CD4-positive, alpha-beta memory T cell (primary cell): Measurements from ENCODE around the gene TFAP2C. TPM values are rescaled to one million over a fixed set of nuclear protein-coding genes. Genes with fewer than 3 reads are reported as not detected.

ENCODE experiments used
- CTCF ChIA-PET: fragments of 350-600 bp; sonication (Branson Sonifier 250); formaldehyde crosslinking; loops from one replicate; lab custom pipeline; 2021; ENCODE audit warnings: inconsistent platforms; ENCODE audit not compliant: partially characterized antibody; lab: Charles Lee
- POLR2A ChIA-PET: fragments of 350-600 bp; sonication (Branson Sonifier 250); formaldehyde crosslinking; loops from one replicate; lab custom pipeline; 2021; ENCODE audit not compliant: partially characterized antibody; lab: Charles Lee
- DNase-seq, 5 donors: peaks; one replicate each; pipeline versions ENCODE4 v3.0.0 to v3.0.0-alpha.2; 2020 to 2022; ENCODE audit warnings: mixed read lengths in 1 of 5
- H3K27ac ChIP-seq: one replicate; pipeline ENCODE4 v1.7.0; 2013; ENCODE audit warnings: low read depth, low read length
- H3K27me3 ChIP-seq: 2 replicates; pipeline ENCODE4 v1.7.0; 2013; ENCODE audit warnings: mild to moderate bottlenecking, low read length, moderate library complexity; ENCODE audit not compliant: insufficient read depth
- H3K36me3 ChIP-seq: 2 replicates; pipeline ENCODE4 v1.7.0; 2013; ENCODE audit warnings: mild to moderate bottlenecking, low read length, moderate library complexity; ENCODE audit not compliant: insufficient read depth
- H3K4me1 ChIP-seq: 2 replicates; pipeline ENCODE4 v1.7.0; 2013; ENCODE audit warnings: mild to moderate bottlenecking, low read length, moderate library complexity; ENCODE audit not compliant: insufficient read depth
- H3K4me3 ChIP-seq, 2 donors: one replicate each; pipeline ENCODE4 v1.7.0; 2013; ENCODE audit warnings: low read length in 2 of 2, mild to moderate bottlenecking in 1 of 2
- H3K9me3 ChIP-seq, 2 donors: one replicate each; pipeline ENCODE4 v1.7.0; 2013; ENCODE audit warnings: low read length in 2 of 2, control low read depth in 1 of 2; ENCODE audit not compliant: control insufficient read depth in 1 of 2
- H3K27ac Mint-ChIP-seq, 7 donors: one replicate each; pipeline ENCODE4 v1.8.0; 2020 to 2021; ENCODE audit warnings: mixed read lengths in 7 of 7, mild to moderate bottlenecking in 6 of 7, inconsistent platforms in 3 of 7, moderate library complexity in 3 of 7
- H3K27me3 Mint-ChIP-seq, 2 donors: one replicate each; pipeline ENCODE4 v1.8.0; 2020 to 2021; ENCODE audit warnings: mixed read lengths in 2 of 2
- H3K36me3 Mint-ChIP-seq, 2 donors: one replicate each; pipeline ENCODE4 v1.8.0; 2020 to 2021; ENCODE audit warnings: mixed read lengths in 2 of 2, inconsistent platforms in 1 of 2, mild to moderate bottlenecking in 1 of 2
- H3K4me1 Mint-ChIP-seq, 4 donors: one replicate each; pipeline ENCODE4 v1.8.0; 2020 to 2021; ENCODE audit warnings: mixed read lengths in 4 of 4, mild to moderate bottlenecking in 1 of 4
- H3K4me3 Mint-ChIP-seq, 8 donors: one replicate each; pipeline ENCODE4 v1.8.0; 2020 to 2021; ENCODE audit warnings: mixed read lengths in 8 of 8, mild to moderate bottlenecking in 7 of 8, moderate library complexity in 6 of 8, inconsistent platforms in 3 of 8
- H3K9me3 Mint-ChIP-seq, 8 donors: one replicate each; pipeline ENCODE4 v1.8.0; 2020 to 2021; ENCODE audit warnings: mixed read lengths in 8 of 8, mild to moderate bottlenecking in 5 of 8, inconsistent platforms in 3 of 8, moderate library complexity in 1 of 8
- intact Hi-C: fragments of 100-400 bp; cut with micrococcal nuclease; formaldehyde crosslinking; loops from one replicate; pipeline ENCODE4 v1.15.1; 2023
- polyA plus RNA-seq, 2 donors: library from polyadenylated mRNA; unstranded; fragments of 300-500 nt; fragmentation: Illumina TruSeq; gene quantifications; one replicate each; pipeline ENCODE4 v1.2.3, GENCODE V29; 2021
- total RNA-seq, 2 experiments: library from RNA; stranded (reverse); gene quantifications; one replicate each; pipeline ENCODE4 v1.2.3, GENCODE V29; 2021

The TFAP2C gene
- total and polyA plus RNA-seq, 4 experiments from 2014 or later, result not detected

- H3K36me3 ChIP-seq, result no peaks in the 10 kb centered on the region
- H3K4me1 ChIP-seq, result no peaks in the 10 kb centered on the region
- no peak overlapping the region for H3K27ac ChIP-seq
- no peaks in the 10 kb centered on the region for H3K36me3 Mint-ChIP-seq
- no peak for DNase-seq
- H3K4me1 Mint-ChIP-seq, result no peaks in the 10 kb centered on the region
- intact Hi-C loops, result no loop called here
- no peak overlapping the region for H3K4me3 Mint-ChIP-seq
- no peaks in the 10 kb centered on the region for H3K9me3 Mint-ChIP-seq
- no peak overlapping the region for H3K4me3 ChIP-seq
- H3K27me3 ChIP-seq, result no peaks in the 10 kb centered on the region
- ChIA-PET POLR2A (no interaction called here), CTCF (no interaction called here)
- H3K27ac Mint-ChIP-seq, result no peak overlapping the region
- H3K27me3 Mint-ChIP-seq, result peaks cover under 1 to 3% of the 10 kb centered on the region in 2 donors
- no peaks in the 10 kb centered on the region for H3K9me3 ChIP-seq
These were observed 23.7 kb upstream of the TFAP2C start for GRCh38 chr20:56605261-56605996.

- Mint-ChIP-seq H3K36me3 (no peaks in the 10 kb centered on the region), H3K27me3 (peaks cover 0 to 3% of the 10 kb centered on the region in 2 donors), H3K27ac (no peak overlapping the region), H3K4me3 (no peak overlapping the region), H3K4me1 (no peaks in the 10 kb centered on the region), H3K9me3 (no peaks in the 10 kb centered on the region)
- no peak overlapping the region for H3K27ac ChIP-seq
- H3K36me3 ChIP-seq, result no peaks in the 10 kb centered on the region
- H3K4me3 ChIP-seq, result no peak overlapping the region
- no peak for DNase-seq
- ChIA-PET CTCF (no interaction called here), POLR2A (no interaction called here)
- no peaks in the 10 kb centered on the region for H3K4me1 ChIP-seq
- H3K27me3 ChIP-seq, result no peaks in the 10 kb centered on the region
- intact Hi-C loops, result no loop called here
- H3K9me3 ChIP-seq, result no peaks in the 10 kb centered on the region
These were observed 22.7 kb upstream of the TFAP2C start for GRCh38 chr20:56606174-56606945.

- no peaks in the 10 kb centered on the region for H3K4me1 Mint-ChIP-seq
These were observed 21.9 kb upstream of the TFAP2C start for GRCh38 chr20:56607061-56607704.

GRCh38 chr20:56608376-56608775 is 20.7 kb upstream of the TFAP2C start:
- POLR2A ChIA-PET, result no interaction called here
- Histone ChIP-seq H3K9me3 (no peaks in the 10 kb centered on the region), H3K4me3 (no peak overlapping the region), H3K36me3 (no peaks in the 10 kb centered on the region), H3K4me1 (no peaks in the 10 kb centered on the region), H3K27me3 (no peaks in the 10 kb centered on the region), H3K27ac (no peak overlapping the region)
- Mint-ChIP-seq H3K27ac (no peak overlapping the region), H3K27me3 (peaks cover 0 to 3% of the 10 kb centered on the region in 2 donors), H3K4me1 (no peaks in the 10 kb centered on the region), H3K9me3 (peaks cover 0 to under 1% (median 0%) of the 10 kb centered on the region in 8 donors), H3K36me3 (no peaks in the 10 kb centered on the region), H3K4me3 (no peak overlapping the region)
- DNase-seq, result no peak
- CTCF ChIA-PET, result no interaction called here
- intact Hi-C loops, result no loop called here

More at GRCh38 chr20:56607061-56607704, 21.9 kb upstream of the TFAP2C start:
- no peaks in the 10 kb centered on the region for H3K27me3 ChIP-seq
- no peaks in the 10 kb centered on the region for H3K9me3 ChIP-seq
- H3K27ac ChIP-seq, result no peak overlapping the region
- ChIA-PET CTCF (no interaction called here), POLR2A (no interaction called here)
- no peak for DNase-seq
- no peak overlapping the region for H3K4me3 ChIP-seq
- Mint-ChIP-seq H3K4me3 (no peak overlapping the region), H3K36me3 (no peaks in the 10 kb centered on the region), H3K27ac (no peak overlapping the region), H3K27me3 (peaks cover 0 to 3% of the 10 kb centered on the region in 2 donors), H3K9me3 (no peaks in the 10 kb centered on the region)
- H3K36me3 ChIP-seq, result no peaks in the 10 kb centered on the region
- intact Hi-C loops, result no loop called here
- no peaks in the 10 kb centered on the region for H3K4me1 ChIP-seq

GRCh38 chr20:56609321-56609720 is 19.8 kb upstream of the TFAP2C start:
- ChIA-PET CTCF (no interaction called here), POLR2A (no interaction called here)
- peaks cover 0 to 1% (median 0%) of the 10 kb centered on the region in 8 donors for H3K9me3 Mint-ChIP-seq
- no peaks in the 10 kb centered on the region for H3K36me3 ChIP-seq
- no peaks in the 10 kb centered on the region for H3K4me1 Mint-ChIP-seq
- no peaks in the 10 kb centered on the region for H3K27me3 ChIP-seq
- intact Hi-C loops, result no loop called here
- H3K27ac Mint-ChIP-seq, result no peak overlapping the region
- no peak overlapping the region for H3K4me3 ChIP-seq
- no peaks in the 10 kb centered on the region for H3K36me3 Mint-ChIP-seq
- H3K4me3 Mint-ChIP-seq, result no peak overlapping the region
- no peaks in the 10 kb centered on the region for H3K9me3 ChIP-seq
- H3K4me1 ChIP-seq, result no peaks in the 10 kb centered on the region
- no peak for DNase-seq
- no peak overlapping the region for H3K27ac ChIP-seq
- H3K27me3 Mint-ChIP-seq, result peaks cover 0 to 3% of the 10 kb centered on the region in 2 donors

GRCh38 chr20:56610098-56610497 is 19.0 kb upstream of the TFAP2C start:
- Mint-ChIP-seq H3K4me3 (no peak overlapping the region), H3K27me3 (peaks cover 0 to 3% of the 10 kb centered on the region in 2 donors), H3K36me3 (no peaks in the 10 kb centered on the region), H3K9me3 (peaks cover 0 to 1% (median 0%) of the 10 kb centered on the region in 8 donors), H3K4me1 (no peaks in the 10 kb centered on the region), H3K27ac (no peak overlapping the region)
- POLR2A ChIA-PET, result no interaction called here
- CTCF ChIA-PET, result no interaction called here
- no peaks in the 10 kb centered on the region for H3K36me3 ChIP-seq
- H3K27me3 ChIP-seq, result no peaks in the 10 kb centered on the region
- H3K4me3 ChIP-seq, result no peak overlapping the region
- no peak overlapping the region for H3K27ac ChIP-seq
- no peaks in the 10 kb centered on the region for H3K9me3 ChIP-seq
- no peak for DNase-seq
- no peaks in the 10 kb centered on the region for H3K4me1 ChIP-seq
- intact Hi-C loops, result no loop called here

GRCh38 chr20:56614196-56614595 is 14.9 kb upstream of the TFAP2C start:
- Histone ChIP-seq H3K27me3 (no peaks in the 10 kb centered on the region), H3K36me3 (no peaks in the 10 kb centered on the region), H3K9me3 (no peaks in the 10 kb centered on the region), H3K4me1 (no peaks in the 10 kb centered on the region), H3K27ac (no peak overlapping the region), H3K4me3 (no peak overlapping the region)
- no peak overlapping the region for H3K27ac Mint-ChIP-seq
- no peak for DNase-seq
- intact Hi-C loops, result no loop called here
- H3K9me3 Mint-ChIP-seq, result peaks cover 0 to 1% (median 0%) of the 10 kb centered on the region in 8 donors
- H3K4me3 Mint-ChIP-seq, result no peak overlapping the region
- H3K27me3 Mint-ChIP-seq, result peaks cover 4 to 5% of the 10 kb centered on the region in 2 donors
- POLR2A ChIA-PET, result no interaction called here
- H3K36me3 Mint-ChIP-seq, result no peaks in the 10 kb centered on the region
- H3K4me1 Mint-ChIP-seq, result no peaks in the 10 kb centered on the region
- CTCF ChIA-PET, result no interaction called here
